HEK293T (cell line): Measurements from ENCODE around the gene MDC1.

Experiments
- BHLHE40 ChIP-seq: fragments of 450-650 bp; IDR thresholded peaks from 2 replicates; pipeline ENCODE4 v1.6.1; 2016; ENCODE audit warnings: mild to moderate bottlenecking, moderate library complexity, borderline replicate concordance
- FOXA1 ChIP-seq: fragments of 450-650 bp; IDR thresholded peaks from 2 replicates; pipeline ENCODE4 v1.6.1; 2016; ENCODE audit warnings: mild to moderate bottlenecking
- FOXK2 ChIP-seq: fragments of 450-650 bp; IDR thresholded peaks from 2 replicates; pipeline ENCODE4 v1.6.1; 2016; ENCODE audit warnings: mild to moderate bottlenecking
- L3MBTL2 ChIP-seq: fragments of 450-650 bp; conservative IDR thresholded peaks from 2 replicates; pipeline ENCODE4 v1.6.1; 2016; ENCODE audit warnings: mild to moderate bottlenecking
- LEF1 ChIP-seq: fragments of 450-650 bp; IDR thresholded peaks from 2 replicates; pipeline ENCODE4 v1.6.1; 2017; ENCODE audit warnings: mild to moderate bottlenecking, borderline replicate concordance
- PKNOX1 ChIP-seq: fragments of 450-650 bp; IDR thresholded peaks from 2 replicates; pipeline ENCODE4 v1.6.1; 2016
- SP1 ChIP-seq: fragments of 450-650 bp; IDR thresholded peaks from 2 replicates; pipeline ENCODE4 v1.6.1; 2017
- SUZ12 ChIP-seq: fragments of 450-650 bp; IDR thresholded peaks from 2 replicates; pipeline ENCODE4 v1.6.1; 2016; ENCODE audit warnings: mild to moderate bottlenecking
- TARDBP ChIP-seq: fragments of 450-650 bp; IDR thresholded peaks from 2 replicates; pipeline ENCODE4 v1.6.1; 2016
- ZNF384 ChIP-seq: fragments of 450-650 bp; IDR thresholded peaks from 2 replicates; pipeline ENCODE4 v1.6.1; 2016

DNA sequence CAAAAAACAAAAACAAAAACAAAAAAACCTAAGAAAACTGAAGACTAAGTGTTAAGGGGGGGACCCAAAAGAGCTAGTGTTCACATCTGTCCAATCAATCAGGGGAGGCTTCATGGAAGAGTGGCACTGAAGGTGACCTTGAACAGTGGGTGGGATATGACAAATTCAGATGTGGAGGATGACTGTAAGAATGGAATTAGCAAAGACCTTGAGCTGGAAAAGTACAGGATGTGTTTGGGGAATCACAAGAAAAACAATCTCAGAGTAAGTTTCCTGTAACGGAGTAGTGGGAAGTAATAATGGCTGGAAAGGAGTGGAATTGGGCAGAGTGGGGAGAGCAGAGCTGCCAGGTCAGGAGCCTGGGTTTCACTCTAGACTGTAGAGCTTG, 30.2 kb upstream of the MDC1 start:
- TF ChIP-seq PKNOX1 (no peak), FOXA1 (no peak), FOXK2 (no peak), SP1 (no peak), SUZ12 (no peak), TARDBP (no peak), LEF1 (no peak), BHLHE40 (no peak), ZNF384 (no peak), L3MBTL2 (no peak)
